Mesendoderm (in vitro differentiated cells): ENCODE data around the gene MTA1. TPM values are rescaled to one million over a fixed set of nuclear protein-coding genes. Genes with fewer than 3 reads are reported as not detected.

ENCODE experiments used
- DNase-seq: peaks from one replicate; pipeline ENCODE4 v3.0.0; 2013
- H2AK5ac ChIP-seq: 2 replicates; pipeline ENCODE4 v1.6.1; 2013; ENCODE audit warnings: low read length, inconsistent platforms
- H2BK120ac ChIP-seq: 2 replicates; pipeline ENCODE4 v1.6.1; 2013; ENCODE audit warnings: low read depth, mild to moderate bottlenecking, low read length, moderate library complexity, mixed read lengths
- H2BK15ac ChIP-seq: replicated peaks from 2 replicates; pipeline ENCODE4 v1.6.1; 2013; ENCODE audit warnings: low read depth, mild to moderate bottlenecking, moderate library complexity
- H2BK5ac ChIP-seq: 2 replicates; pipeline ENCODE4 v1.6.1; 2013; ENCODE audit warnings: low read length, inconsistent platforms
- H3K18ac ChIP-seq: 2 replicates; pipeline ENCODE4 v1.6.1; 2013; ENCODE audit warnings: mild to moderate bottlenecking, low read length, mixed read lengths
- H3K23ac ChIP-seq: one replicate; pipeline ENCODE4 v1.6.1; 2013; ENCODE audit warnings: low read length
- H3K27ac ChIP-seq: 2 replicates; pipeline ENCODE4 v1.5.1; 2013; ENCODE audit warnings: low read depth, mild to moderate bottlenecking, inconsistent platforms, low read length, moderate library complexity
- H3K27me3 ChIP-seq: 2 replicates; pipeline ENCODE4 v1.6.1; 2013; ENCODE audit warnings: low read length, control low read depth, mild to moderate bottlenecking, inconsistent platforms; ENCODE audit not compliant: insufficient read depth, poor library complexity
- H3K36me3 ChIP-seq: 2 replicates; pipeline ENCODE4 v1.6.1; 2013; ENCODE audit warnings: low read length, inconsistent platforms; ENCODE audit not compliant: control insufficient read depth, insufficient read depth
- H3K4ac ChIP-seq: one replicate; pipeline ENCODE4 v1.6.1; 2013; ENCODE audit warnings: low read depth, mild to moderate bottlenecking, low read length, moderate library complexity
- H3K4me1 ChIP-seq: 2 replicates; pipeline ENCODE4 v1.6.1; 2013; ENCODE audit warnings: low read depth, low read length, inconsistent platforms; ENCODE audit not compliant: control insufficient read depth
- H3K4me2 ChIP-seq: 2 replicates; pipeline ENCODE4 v1.6.1; 2013; ENCODE audit warnings: low read length
- H3K4me3 ChIP-seq: 2 replicates; pipeline ENCODE4 v1.5.1; 2013; ENCODE audit warnings: mild to moderate bottlenecking, low read length
- H3K56ac ChIP-seq: one replicate; pipeline ENCODE4 v1.6.1; 2013; ENCODE audit warnings: low read length
- H3K79me1 ChIP-seq: 2 replicates; pipeline ENCODE4 v1.6.1; 2013; ENCODE audit warnings: low read length, inconsistent platforms
- H3K79me2 ChIP-seq: 2 replicates; pipeline ENCODE4 v1.6.1; 2013; ENCODE audit warnings: mild to moderate bottlenecking, low read length; ENCODE audit not compliant: control insufficient read depth, insufficient read depth
- H3K9ac ChIP-seq: 2 replicates; pipeline ENCODE4 v1.6.1; 2013; ENCODE audit warnings: low read length, inconsistent platforms
- H4K5ac ChIP-seq: one replicate; pipeline ENCODE4 v1.6.1; 2013; ENCODE audit warnings: low read length
- H4K8ac ChIP-seq: one replicate; pipeline ENCODE4 v1.6.1; 2013; ENCODE audit warnings: low read depth, mild to moderate bottlenecking, control low read depth, low read length, moderate library complexity
- WGBS: extraction: QIAGEN DNeasy Blood & Tissue Kit; methylation state at CpG from one replicate; pipeline ENCODE4 v1.1.7; 2013; ENCODE audit warnings: low lambda C conversion rate, missing lambda C conversion rate; ENCODE audit not compliant: insufficient coverage; ENCODE audit errors: extremely low coverage; 5-methylcytosine and 5-hydroxymethylcytosine counted together
- polyA plus RNA-seq, 2 experiments: library from polyadenylated mRNA; stranded (reverse); fragments of 200-250 nt; gene quantifications; one replicate each; pipeline ENCODE4 v1.2.3, GENCODE V29; 2013

MTA1 gene
- polyA plus RNA-seq (2013, experiment 1 of 2): 125 TPM
- polyA plus RNA-seq (2013, experiment 2 of 2): 136 TPM

DNA sequence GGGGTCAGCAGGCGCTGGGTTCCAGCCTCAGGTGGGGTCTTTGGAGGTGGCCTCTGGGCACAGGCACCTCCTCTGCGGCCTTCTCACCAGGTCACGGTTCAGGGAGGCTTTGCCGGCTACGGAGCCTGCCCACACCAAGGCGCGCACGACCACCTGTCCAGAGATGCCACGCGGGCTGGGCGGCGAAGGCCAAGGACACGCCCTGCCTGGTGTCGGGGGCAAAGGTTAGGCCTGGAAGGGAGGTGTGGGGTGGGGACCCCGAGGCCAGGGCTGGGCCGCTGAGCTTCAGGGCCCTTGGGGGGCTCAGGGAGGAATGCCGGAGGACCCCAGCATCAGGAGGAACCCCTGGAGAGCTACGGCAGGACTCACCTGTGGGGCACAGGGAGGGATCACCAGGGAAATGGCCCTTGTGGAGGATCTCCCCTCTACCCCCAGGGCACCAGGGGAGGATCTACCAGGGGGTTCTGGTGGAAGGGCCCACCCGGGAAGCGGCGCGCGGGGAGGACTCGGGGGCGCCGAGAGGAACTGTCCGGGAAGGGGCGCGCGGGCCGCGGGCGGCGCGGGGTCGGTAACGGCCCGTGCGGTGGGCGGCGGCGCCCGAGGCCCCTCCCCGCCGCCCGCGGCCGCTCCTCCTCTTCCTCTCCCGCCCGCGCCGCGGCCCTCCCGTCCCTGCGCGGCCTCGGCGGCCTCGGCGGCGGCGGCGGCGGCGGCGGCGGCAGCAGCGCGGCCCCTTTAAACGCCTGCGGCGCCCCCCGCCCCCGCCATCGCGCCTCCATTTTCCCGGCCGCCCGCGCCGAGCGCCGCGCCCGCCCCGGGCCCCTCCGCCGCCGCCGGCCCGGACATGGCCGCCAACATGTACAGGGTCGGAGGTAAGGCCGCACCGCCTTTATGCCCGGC, at the start of gene MTA1:
TSS of gene MTA1 (plus strand) at position 633 of the 897 bp plus-strand sequence. CDS start at position 842, 209 bp downstream.
- peak; percentile 38 for DNase-seq
- Histone ChIP-seq H3K79me2 (peaks cover 39% of the 10 kb centered on the region), H2BK120ac (peak within 1 kb of the TSS; percentile 86), H3K4ac (peak within 1 kb of the TSS; percentile 96), H3K4me2 (peak within 1 kb of the TSS; percentile 98), H2AK5ac (peak within 1 kb of the TSS; percentile 82), H3K9ac (peak within 1 kb of the TSS; percentile 98), H3K27ac (peak within 1 kb of the TSS; percentile 38), H3K56ac (peak within 1 kb of the TSS; percentile 96), H3K36me3 (no peaks in the 10 kb centered on the region), H3K27me3 (no peaks in the 10 kb centered on the region), H3K23ac (peak within 1 kb of the TSS; percentile 94), H3K4me1 (peaks cover 4% of the 10 kb centered on the region), H4K8ac (no peak within 1 kb of the TSS), H3K18ac (peak within 1 kb of the TSS; percentile 97), H4K5ac (no peak within 1 kb of the TSS), H3K4me3 (peak within 1 kb of the TSS; percentile 88), H2BK5ac (peak within 1 kb of the TSS; percentile 50), H3K79me1 (peaks cover 10% of the 10 kb centered on the region), H2BK15ac (no peak within 1 kb of the TSS)
- WGBS: no CpG with 5 or more reads among the region's 96 CpGs

DNA sequence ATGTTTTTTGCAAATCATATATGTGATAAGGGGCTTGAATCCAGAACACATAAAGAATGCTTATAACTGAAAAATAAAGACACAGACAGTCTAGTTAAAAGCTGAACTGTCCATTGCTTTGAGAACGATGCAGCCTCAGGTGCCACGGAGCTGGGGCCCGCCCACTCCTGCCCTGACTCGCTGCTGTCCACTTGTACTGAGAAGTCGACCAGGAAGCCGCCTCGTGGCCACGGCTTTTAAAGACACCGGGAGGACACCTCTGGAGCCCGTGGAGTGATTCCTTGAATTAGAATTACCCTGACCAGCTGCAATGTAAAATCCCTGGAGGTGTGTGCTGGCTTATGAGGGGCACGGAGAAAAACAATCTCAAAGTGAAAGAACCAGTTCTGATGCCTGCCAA, 45.2 kb upstream of the MTA1 start:
- H4K8ac ChIP-seq: no peak overlapping the region
- no peak overlapping the region for H3K4me2 ChIP-seq
- no peak overlapping the region for H3K23ac ChIP-seq
- no peak for DNase-seq
- H3K56ac ChIP-seq: no peak overlapping the region
- H3K36me3 ChIP-seq: no peaks in the 10 kb centered on the region
- H3K4me3 ChIP-seq: no peak overlapping the region
- H3K79me2 ChIP-seq: no peaks in the 10 kb centered on the region
- H2BK5ac ChIP-seq: no peak overlapping the region
- H3K9ac ChIP-seq: no peak overlapping the region
- no peaks in the 10 kb centered on the region for H3K4me1 ChIP-seq
- H2BK120ac ChIP-seq: no peak overlapping the region
- no peak overlapping the region for H2AK5ac ChIP-seq
- WGBS: no CpG with 5 or more reads among the region's 11 CpGs
- H4K5ac ChIP-seq: no peak overlapping the region
- H3K18ac ChIP-seq: no peak overlapping the region
- H3K27me3 ChIP-seq: no peaks in the 10 kb centered on the region
- no peak overlapping the region for H3K27ac ChIP-seq
- H3K79me1 ChIP-seq: no peaks in the 10 kb centered on the region
- no peak overlapping the region for H2BK15ac ChIP-seq
- H3K4ac ChIP-seq: no peak overlapping the region

DNA sequence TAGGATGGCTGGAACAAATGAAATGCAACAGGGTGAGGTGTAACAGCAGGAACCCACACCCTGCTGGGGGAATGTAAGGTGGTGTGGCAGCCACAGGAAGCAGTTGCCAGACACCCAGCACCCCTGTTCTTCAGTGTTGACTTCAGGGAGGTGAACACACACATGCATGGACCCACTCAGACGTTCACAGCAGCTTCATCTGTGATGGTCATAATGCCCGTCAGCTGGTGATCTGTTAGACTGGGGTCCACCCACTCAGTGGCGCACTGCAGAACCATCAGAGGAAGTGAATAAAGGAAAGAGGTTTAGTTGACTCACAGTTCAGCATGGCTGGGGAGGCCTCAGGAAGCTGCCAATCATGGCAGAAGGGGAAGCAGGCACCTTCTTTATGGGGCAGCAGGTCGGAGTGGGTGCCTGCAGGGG, 44.0 kb upstream of the MTA1 start:
- no peak overlapping the region for H2BK5ac ChIP-seq
- H3K79me1 ChIP-seq: no peaks in the 10 kb centered on the region
- H3K79me2 ChIP-seq: no peaks in the 10 kb centered on the region
- no peak overlapping the region for H3K4me2 ChIP-seq
- WGBS: no CpG with 5 or more reads among the region's 4 CpGs
- no peak overlapping the region for H3K9ac ChIP-seq
- no peak overlapping the region for H3K27ac ChIP-seq
- no peak overlapping the region for H2BK120ac ChIP-seq
- no peak overlapping the region for H4K8ac ChIP-seq
- no peaks in the 10 kb centered on the region for H3K36me3 ChIP-seq
- H3K4ac ChIP-seq: no peak overlapping the region
- no peaks in the 10 kb centered on the region for H3K4me1 ChIP-seq
- no peak for DNase-seq
- no peak overlapping the region for H2AK5ac ChIP-seq
- no peak overlapping the region for H3K4me3 ChIP-seq
- no peak overlapping the region for H4K5ac ChIP-seq
- no peaks in the 10 kb centered on the region for H3K27me3 ChIP-seq
- no peak overlapping the region for H3K56ac ChIP-seq
- H2BK15ac ChIP-seq: no peak overlapping the region
- H3K18ac ChIP-seq: no peak overlapping the region
- no peak overlapping the region for H3K23ac ChIP-seq

DNA sequence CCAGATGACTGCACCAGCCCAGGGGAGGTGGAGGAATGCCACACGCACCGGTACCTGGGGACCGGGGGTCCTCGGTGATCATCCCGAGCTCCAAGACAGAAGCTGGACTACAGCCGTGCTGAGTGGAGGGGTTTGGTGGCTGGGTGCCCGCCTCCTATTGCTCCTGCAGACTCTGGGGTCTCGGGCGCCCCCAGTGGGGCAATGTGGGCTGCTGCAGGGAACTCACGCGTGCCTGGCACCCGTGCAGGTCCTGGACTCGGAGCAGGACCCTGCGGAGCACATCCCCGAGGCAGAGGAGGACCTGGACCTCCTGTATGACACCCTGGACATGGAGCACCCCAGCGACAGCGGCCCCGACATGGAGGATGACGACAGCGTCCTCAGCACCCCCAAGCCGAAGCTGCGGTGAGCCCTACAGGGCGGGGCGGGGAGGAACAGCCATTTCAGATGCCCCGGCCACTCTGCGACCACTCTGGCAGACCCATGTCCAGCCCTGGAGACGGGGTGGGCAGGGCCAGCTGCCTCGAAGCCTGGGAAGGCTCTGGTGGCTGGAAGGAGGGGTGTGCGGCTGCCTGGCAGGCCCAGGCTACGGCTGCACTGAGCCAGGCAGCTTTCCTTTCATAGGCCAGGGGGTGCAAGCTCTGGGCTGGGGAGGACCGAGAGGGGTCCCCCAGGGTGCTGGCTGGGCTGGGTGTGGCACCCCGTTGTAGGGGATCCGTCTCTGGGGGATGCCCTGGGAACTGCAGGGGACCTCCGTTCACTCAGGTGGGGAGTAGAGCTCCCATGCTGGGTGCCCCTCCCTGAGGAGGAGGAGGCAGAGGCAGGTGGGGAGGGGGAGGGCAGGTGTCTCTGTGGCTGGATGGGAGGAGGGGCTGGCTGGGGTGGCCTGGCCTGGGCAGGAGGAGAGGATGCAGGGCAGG, 42.8 kb upstream of the MTA1 start:
- no peaks in the 10 kb centered on the region for H3K27me3 ChIP-seq
- no peak overlapping the region for H3K27ac ChIP-seq
- no peak overlapping the region for H3K4me3 ChIP-seq
- H3K4me1 ChIP-seq: no peaks in the 10 kb centered on the region
- H2BK120ac ChIP-seq: no peak overlapping the region
- H2AK5ac ChIP-seq: no peak overlapping the region
- H3K79me2 ChIP-seq: no peaks in the 10 kb centered on the region
- H3K4me2 ChIP-seq: no peak overlapping the region
- no peak overlapping the region for H2BK5ac ChIP-seq
- H3K9ac ChIP-seq: no peak overlapping the region
- no peaks in the 10 kb centered on the region for H3K36me3 ChIP-seq
- H3K4ac ChIP-seq: no peak overlapping the region
- H3K56ac ChIP-seq: no peak overlapping the region
- no peak overlapping the region for H4K8ac ChIP-seq
- no peak overlapping the region for H3K18ac ChIP-seq
- WGBS: no CpG with 5 or more reads among the region's 34 CpGs
- DNase-seq: peak; percentile 19
- H3K79me1 ChIP-seq: no peaks in the 10 kb centered on the region
- no peak overlapping the region for H3K23ac ChIP-seq
- H2BK15ac ChIP-seq: no peak overlapping the region
- H4K5ac ChIP-seq: no peak overlapping the region

DNA sequence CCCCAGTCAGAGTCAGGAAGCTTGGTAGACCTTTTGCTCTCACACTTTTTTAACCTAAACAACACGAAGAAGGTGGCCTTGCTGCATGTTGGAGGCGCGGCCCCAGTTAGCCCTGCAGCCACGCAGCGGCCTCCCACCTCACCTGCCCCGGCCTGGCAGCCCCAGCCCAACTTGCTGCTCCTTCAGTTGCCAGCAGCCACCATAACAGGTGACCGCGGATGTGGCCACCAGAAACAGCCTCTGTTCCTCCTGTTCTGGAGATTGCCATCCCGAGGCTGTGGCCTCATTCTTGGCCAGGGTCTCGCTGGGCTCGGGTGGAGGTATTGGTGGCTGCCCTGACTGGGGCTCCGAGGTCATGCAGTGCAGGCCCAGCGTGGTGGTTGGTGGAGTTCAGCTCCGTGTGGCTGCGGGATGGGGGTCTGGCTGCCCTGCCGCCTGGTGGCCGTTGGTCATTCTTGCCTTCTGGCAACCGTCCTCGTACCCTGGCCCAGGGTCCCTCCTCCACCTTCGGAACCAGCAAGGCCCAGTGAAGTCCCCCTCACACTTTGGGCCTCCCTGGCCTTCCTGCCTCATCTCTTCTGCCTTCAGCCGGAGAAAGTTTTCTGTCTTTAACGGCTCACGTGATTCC, 42.0 kb upstream of the MTA1 start:
- Histone ChIP-seq H4K8ac (no peak overlapping the region), H2BK15ac (no peak overlapping the region), H3K27me3 (no peaks in the 10 kb centered on the region), H3K56ac (no peak overlapping the region), H3K4me3 (no peak overlapping the region), H3K4me2 (no peak overlapping the region), H3K18ac (no peak overlapping the region), H3K4ac (no peak overlapping the region), H3K23ac (no peak overlapping the region), H3K36me3 (no peaks in the 10 kb centered on the region), H3K4me1 (no peaks in the 10 kb centered on the region), H3K79me1 (no peaks in the 10 kb centered on the region), H3K9ac (no peak overlapping the region), H2BK5ac (no peak overlapping the region), H2BK120ac (no peak overlapping the region), H4K5ac (no peak overlapping the region), H3K27ac (no peak overlapping the region), H2AK5ac (no peak overlapping the region), H3K79me2 (no peaks in the 10 kb centered on the region)
- no CpG with 5 or more reads among the region's 23 CpGs for WGBS
- peak; percentile 19 for DNase-seq
